ENCODE results near the gene CD82. TPM values are rescaled to one million over a fixed set of nuclear protein-coding genes. Genes with fewer than 3 reads are reported as not detected.
A peak's percentile ranks its signal among the peaks of the same experiment; 100 is the strongest.

Gene CD82
- total RNA-seq, 2 experiments from 2014 or later = 1.2 to 6.4 TPM

DNA sequence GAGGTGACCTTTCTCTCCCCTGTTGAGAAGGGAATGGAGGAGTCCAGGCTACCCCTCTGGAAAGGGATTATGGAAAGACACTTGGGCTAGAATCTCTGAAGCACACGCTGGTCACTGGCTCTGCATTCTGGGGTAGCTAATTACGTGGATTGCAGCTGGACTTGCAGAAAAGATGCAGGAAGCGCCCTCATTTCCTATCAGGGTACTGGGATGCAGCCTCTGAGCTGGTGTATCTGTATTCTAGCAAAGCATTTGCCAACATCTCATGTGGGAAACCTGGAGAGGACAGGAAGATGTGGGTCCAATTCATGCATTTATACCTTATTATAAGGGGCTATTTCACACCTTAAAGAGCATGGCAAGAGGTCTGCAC, 44.3 kb downstream of the CD82 start:
- Histone ChIP-seq H2AFZ (ENCODE audit: low read length) (peak overlapping the region; percentile 76), H3K4me1 (ENCODE audit: insufficient read depth, low read length, poor library complexity, severe bottlenecking) (peaks cover 51% of the 10 kb centered on the region), H3K9me2 (ENCODE audit: insufficient read depth, low read length) (no peaks in the 10 kb centered on the region), H3K4me3 (ENCODE audit: low read depth, low read length, poor library complexity, severe bottlenecking) (no peak overlapping the region), H4K20me1 (ENCODE audit: insufficient read depth, low read length) (no peaks in the 10 kb centered on the region), H3K79me2 (ENCODE audit: insufficient read depth, low read depth, low read length) (no peaks in the 10 kb centered on the region), H3K27ac (ENCODE audit: low read depth, low read length, poor library complexity, severe bottlenecking) (peak overlapping the region; percentile 34), H3K9me3 (ENCODE audit: low read length) (no peaks in the 10 kb centered on the region), H3K4me2 (ENCODE audit: low read length) (peak overlapping the region; percentile 46), H3K36me3 (ENCODE audit: insufficient read depth, low read length) (no peaks in the 10 kb centered on the region)
- no peak for DNase-seq (ENCODE audit: low spot score)
- ChIA-PET CTCF (ENCODE audit: unreplicated experiment) (interaction anchor here (1.2 kb wide), 2 partner anchors 38 to 50 kb away, joined by 3 to 4 read pairs; no protein-coding TSS in a partner anchor), POLR2A (interaction anchor here (0.6 to 3.9 kb wide), 6 partner anchors 25 to 430 kb away, joined by 3 to 22 read pairs (median 4); no protein-coding TSS in a partner anchor)
- TF ChIP-seq, protein P1, sequence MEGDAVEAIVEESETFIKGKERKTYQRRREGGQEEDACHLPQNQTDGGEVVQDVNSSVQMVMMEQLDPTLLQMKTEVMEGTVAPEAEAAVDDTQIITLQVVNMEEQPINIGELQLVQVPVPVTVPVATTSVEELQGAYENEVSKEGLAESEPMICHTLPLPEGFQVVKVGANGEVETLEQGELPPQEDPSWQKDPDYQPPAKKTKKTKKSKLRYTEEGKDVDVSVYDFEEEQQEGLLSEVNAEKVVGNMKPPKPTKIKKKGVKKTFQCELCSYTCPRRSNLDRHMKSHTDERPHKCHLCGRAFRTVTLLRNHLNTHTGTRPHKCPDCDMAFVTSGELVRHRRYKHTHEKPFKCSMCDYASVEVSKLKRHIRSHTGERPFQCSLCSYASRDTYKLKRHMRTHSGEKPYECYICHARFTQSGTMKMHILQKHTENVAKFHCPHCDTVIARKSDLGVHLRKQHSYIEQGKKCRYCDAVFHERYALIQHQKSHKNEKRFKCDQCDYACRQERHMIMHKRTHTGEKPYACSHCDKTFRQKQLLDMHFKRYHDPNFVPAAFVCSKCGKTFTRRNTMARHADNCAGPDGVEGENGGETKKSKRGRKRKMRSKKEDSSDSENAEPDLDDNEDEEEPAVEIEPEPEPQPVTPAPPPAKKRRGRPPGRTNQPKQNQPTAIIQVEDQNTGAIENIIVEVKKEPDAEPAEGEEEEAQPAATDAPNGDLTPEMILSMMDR (conservative IDR thresholded peaks at IDR 0.05; ENCODE audit: low read length) = no peak
- no peak for TF ChIP-seq EZH2phosphoT487 (IDR thresholded peaks at IDR 0.05; ENCODE audit: borderline replicate concordance, low read depth, low read length)
- intact Hi-C loops (cut with micrococcal nuclease; ENCODE audit: unreplicated experiment) = loop anchor here (10.0 kb wide), 1 partner anchor 325 kb away; no protein-coding TSS in a partner anchor
- no TSS peak for BruUV-seq (replicated peaks)

DNA sequence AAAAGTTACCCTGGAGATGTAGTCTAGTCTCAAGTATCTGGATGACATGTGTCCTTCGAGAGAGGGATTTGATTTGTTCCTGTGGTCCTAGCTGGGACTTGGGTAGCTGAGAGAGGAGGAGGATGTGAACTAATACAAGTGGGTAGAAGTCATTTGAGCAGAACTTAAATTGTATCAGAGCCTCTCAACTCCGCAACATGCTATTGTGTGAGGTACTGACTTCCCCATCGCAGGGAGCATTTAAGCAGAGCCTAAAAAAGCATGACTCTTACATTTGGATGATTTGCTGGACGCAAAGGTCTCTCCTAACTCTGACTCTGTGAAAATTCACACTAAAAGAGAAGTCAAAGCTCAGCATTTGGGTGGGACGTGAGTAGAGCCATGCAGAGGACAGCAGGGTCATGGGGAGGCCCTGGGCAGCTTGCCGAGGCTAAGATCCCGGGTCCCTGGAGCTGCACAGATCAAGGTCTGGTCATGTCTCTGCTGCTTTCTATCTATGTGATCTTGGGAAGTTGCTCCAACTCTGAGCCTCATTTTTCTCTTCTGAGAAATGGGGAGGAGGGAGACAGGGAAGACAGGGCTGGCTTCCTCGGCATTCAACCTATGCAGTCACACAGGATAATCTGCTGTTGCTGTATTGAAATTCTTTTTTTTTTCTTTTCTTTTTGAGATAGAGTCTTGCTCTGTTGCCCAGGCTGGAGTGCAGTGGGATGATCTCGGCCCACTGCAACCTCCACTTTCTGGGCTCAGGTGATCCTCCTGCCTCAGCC, 44.9 kb downstream of the CD82 start:
- Histone ChIP-seq H3K36me3 (ENCODE audit: insufficient read depth, low read length) (no peaks in the 10 kb centered on the region), H3K4me3 (ENCODE audit: low read depth, low read length, poor library complexity, severe bottlenecking) (no peak overlapping the region), H4K20me1 (ENCODE audit: insufficient read depth, low read length) (no peaks in the 10 kb centered on the region), H3K79me2 (ENCODE audit: insufficient read depth, low read depth, low read length) (no peaks in the 10 kb centered on the region), H3K9me2 (ENCODE audit: insufficient read depth, low read length) (no peaks in the 10 kb centered on the region), H3K4me2 (ENCODE audit: low read length) (peak overlapping the region; percentile 46; the same call in 1 of the 2 replicates), H2AFZ (ENCODE audit: low read length) (peak overlapping the region; percentile 76; the same call in 1 of the 2 replicates), H3K4me1 (ENCODE audit: insufficient read depth, low read length, poor library complexity, severe bottlenecking) (peaks cover 45% of the 10 kb centered on the region), H3K27ac (ENCODE audit: low read depth, low read length, poor library complexity, severe bottlenecking) (no peak overlapping the region), H3K9me3 (ENCODE audit: low read length) (no peaks in the 10 kb centered on the region)
- intact Hi-C loops (cut with micrococcal nuclease; ENCODE audit: unreplicated experiment) = loop anchor here (10.0 kb wide), 1 partner anchor 326 kb away; no protein-coding TSS in a partner anchor
- TF ChIP-seq, protein P1 (conservative IDR thresholded peaks at IDR 0.05; ENCODE audit: low read length) = no peak
- TF ChIP-seq EZH2phosphoT487 (IDR thresholded peaks at IDR 0.05; ENCODE audit: borderline replicate concordance, low read depth, low read length) = no peak
- no TSS peak for BruUV-seq (replicated peaks)
- CTCF ChIA-PET (ENCODE audit: unreplicated experiment) = interaction anchor here (1.2 kb wide), 2 partner anchors 39 to 50 kb away, joined by 3 to 4 read pairs; no protein-coding TSS in a partner anchor
- no peak for DNase-seq (ENCODE audit: low spot score)
- POLR2A ChIA-PET = interaction anchor here (0.6 to 3.9 kb wide), 6 partner anchors 9 to 54 kb away, joined by 3 to 22 read pairs (median 4); no protein-coding TSS in a partner anchor
